B cell (primary cell): ENCODE results near the gene TEKT5. TPM values are rescaled to one million over a fixed set of nuclear protein-coding genes. Genes with fewer than 3 reads are reported as not detected.

Experiments used
- ATAC-seq: fragments of 200-7000 bp; cut with Tn5 transposase; one replicate; pipeline ENCODE4 v1.10.0; 2021; ENCODE audit warnings: low read depth, mild to moderate bottlenecking, moderate number of reproducible peaks, moderate library complexity
- CTCF ChIA-PET: fragments of 350-600 bp; sonication (Branson Sonifier 250); formaldehyde crosslinking; loops from one replicate; lab custom pipeline; 2021; ENCODE audit warnings: antibody characterized with exemption, inconsistent platforms; lab: Charles Lee
- POLR2A ChIA-PET: fragments of 350-600 bp; sonication (Branson Sonifier 250); formaldehyde crosslinking; loops from one replicate; lab custom pipeline; 2021; ENCODE audit warnings: antibody characterized with exemption; lab: Charles Lee
- DNase-seq: peaks from one replicate; pipeline ENCODE4 v3.0.0; 2013
- H2AFZ ChIP-seq: 2 replicates; pipeline ENCODE4 v1.6.1; 2012; ENCODE audit warnings: mild to moderate bottlenecking, low read depth, low read length; ENCODE audit not compliant: insufficient read depth, poor library complexity, severe bottlenecking
- H3K27ac ChIP-seq, 2 donors: 1 replicate in 1 of 2; 2 replicates in 1 of 2; pipeline ENCODE4 v1.5.1; 2012 to 2013; ENCODE audit warnings: low read length in 2 of 2, mild to moderate bottlenecking in 2 of 2, moderate library complexity in 1 of 2
- H3K27me3 ChIP-seq, 4 experiments: fragments of 200-600 bp in 1 of 4; sonication (generic) in 1 of 4; replicated peaks in 1 of 4; 1 replicate in 2 of 4; 2 replicates in 2 of 4; pipeline versions ENCODE4 v1.6.1 to v1.7.0; 2013 to 2016; ENCODE audit warnings: low read length in 3 of 4, mild to moderate bottlenecking in 2 of 4, mixed read lengths in 1 of 4, moderate library complexity in 1 of 4; ENCODE audit not compliant: insufficient read depth in 4 of 4, control insufficient read depth in 3 of 4; ENCODE audit errors: control extremely low read depth in 1 of 4
- H3K36me3 ChIP-seq, 2 experiments: replicated peaks in 1 of 2; 1 replicate in 1 of 2; 2 replicates in 1 of 2; pipeline versions ENCODE4 v1.6.1 to v1.7.1; 2013; ENCODE audit warnings: low read length in 1 of 2; ENCODE audit not compliant: insufficient read depth in 2 of 2, control insufficient read depth in 1 of 2; ENCODE audit errors: control extremely low read depth in 1 of 2, extremely low read depth in 1 of 2
- H3K4me1 ChIP-seq, 2 donors: fragments of 200-600 bp in 1 of 2; sonication (generic) in 1 of 2; 1 replicate in 1 of 2; 2 replicates in 1 of 2; pipeline versions ENCODE4 v1.5.1 to v1.6.1; 2013 to 2017; ENCODE audit warnings: low read length in 2 of 2; ENCODE audit not compliant: control insufficient read depth in 2 of 2, insufficient read depth in 2 of 2
- H3K4me2 ChIP-seq: replicated peaks from 2 replicates; pipeline ENCODE3; 2012; ENCODE audit warnings: mild to moderate bottlenecking, low read depth, low read length; ENCODE audit not compliant: poor library complexity, severe bottlenecking
- H3K4me3 ChIP-seq, 5 experiments: fragments of 200-600 bp in 1 of 5; sonication (generic) in 1 of 5; 1 replicate in 3 of 5; 2 replicates in 2 of 5; pipeline versions ENCODE4 v1.5.1 to v1.7.0; 2011 to 2016; ENCODE audit warnings: low read length in 4 of 5, mild to moderate bottlenecking in 4 of 5, low read depth in 2 of 5, control low read depth in 1 of 5, moderate library complexity in 1 of 5; ENCODE audit not compliant: insufficient read depth in 1 of 5; ENCODE audit errors: control extremely low read depth in 1 of 5, extremely low read depth in 1 of 5
- H3K79me2 ChIP-seq: fragments of 200-600 bp; sonication (generic); one replicate; pipeline ENCODE4 v1.6.0; 2016; ENCODE audit warnings: low read length; ENCODE audit not compliant: control insufficient read depth, insufficient read depth
- H3K9ac ChIP-seq: fragments of 200-600 bp; sonication (generic); 2 replicates; pipeline ENCODE4 v1.6.1; 2017; ENCODE audit warnings: mild to moderate bottlenecking, low read length, moderate library complexity
- H3K9me3 ChIP-seq, 3 donors: one replicate each; pipeline versions ENCODE4 v1.6.1 to v1.7.1; 2013; ENCODE audit warnings: low read length in 2 of 3; ENCODE audit not compliant: control insufficient read depth in 2 of 3, insufficient read depth in 1 of 3; ENCODE audit errors: control extremely low read depth in 1 of 3
- H4K20me1 ChIP-seq: 2 replicates; pipeline ENCODE4 v1.6.0; 2012; ENCODE audit warnings: mild to moderate bottlenecking, low read length; ENCODE audit not compliant: insufficient read depth, control insufficient read depth, poor library complexity, severe bottlenecking
- H3K27ac Mint-ChIP-seq: one replicate; pipeline ENCODE4 v1.8.0; 2021; ENCODE audit warnings: mixed read lengths
- H3K27me3 Mint-ChIP-seq: one replicate; pipeline ENCODE4 v1.8.0; 2021; ENCODE audit warnings: mixed read lengths
- H3K4me1 Mint-ChIP-seq: one replicate; pipeline ENCODE4 v1.8.0; 2021; ENCODE audit warnings: mixed read lengths
- H3K4me3 Mint-ChIP-seq: one replicate; pipeline ENCODE4 v1.8.0; 2021; ENCODE audit warnings: mixed read lengths
- H3K9me3 Mint-ChIP-seq: one replicate; pipeline ENCODE4 v1.8.0; 2022; ENCODE audit warnings: mixed read lengths; ENCODE audit not compliant: insufficient read depth
- CTCF ChIP-seq: fragments of 200-600 bp; IDR thresholded peaks from one replicate; pipeline ENCODE4 v1.8.0; 2022; ENCODE audit warnings: antibody characterized with exemption, mild to moderate bottlenecking
- EZH2 ChIP-seq: IDR thresholded peaks from 2 replicates; pipeline ENCODE4 v1.6.1; 2012; ENCODE audit warnings: borderline replicate concordance, low read depth, mild to moderate bottlenecking, moderate library complexity, low read length; ENCODE audit not compliant: insufficient read depth, poor library complexity, severe bottlenecking
- WGBS: methylation state at CpG from one replicate; pipeline ENCODE4 v1.1.5; 2013; ENCODE audit warnings: missing lambda C conversion rate; ENCODE audit not compliant: insufficient coverage; 5-methylcytosine and 5-hydroxymethylcytosine counted together
- intact Hi-C: fragments of 100-400 bp; cut with micrococcal nuclease; formaldehyde crosslinking; loops from one replicate; pipeline ENCODE4 v1.10.0; 2022
- polyA plus RNA-seq: library from polyadenylated mRNA; depleted of rRNA; stranded (reverse); fragments of >200 nt; gene quantifications from 2 replicates; pipeline ENCODE4 v1.2.3, GENCODE V29; 2012
- total RNA-seq, 2 donors: library from RNA; stranded (reverse); fragments of 120-200 nt in 1 of 2; gene quantifications; 1 replicate in 1 of 2; 2 replicates in 1 of 2; pipeline versions ENCODE4 v1.2.3 to v1.2.4, GENCODE V29; 2013 to 2022

TEKT5 gene
- total and polyA plus RNA-seq, 2 donors (not counting 1 experiment from before 2014, with no cell fraction given): 0.42 to 0.57 TPM

- no peaks in the 10 kb centered on the region for H3K4me1 Mint-ChIP-seq
These were observed 13.1 kb downstream of the TEKT5 start for GRCh38 chr16:10681310-10682308.

More at GRCh38 chr16:10681310-10682308, 13.1 kb downstream of the TEKT5 start:
- no peak for TF ChIP-seq EZH2
- no peak for TF ChIP-seq CTCF
- no peak overlapping the region for H3K27ac ChIP-seq
- H3K4me2 ChIP-seq: no peak overlapping the region
- no peaks in the 10 kb centered on the region for H3K9me3 ChIP-seq
- no peaks in the 10 kb centered on the region for H3K36me3 ChIP-seq
- intact Hi-C loops: no loop called here
- H3K9ac ChIP-seq: no peak overlapping the region
- POLR2A ChIA-PET: no interaction called here
- no peaks in the 10 kb centered on the region for H3K79me2 ChIP-seq
- ATAC-seq (no peak), DNase-seq (no peak)
- H3K4me1 ChIP-seq: no peaks in the 10 kb centered on the region
- H2AFZ ChIP-seq: no peak overlapping the region
- no peak overlapping the region for H3K4me3 Mint-ChIP-seq
- H3K27me3 ChIP-seq: peaks cover 0 to 4% (median 0%) of the 10 kb centered on the region in 4 experiments
- no peak overlapping the region for H3K27ac Mint-ChIP-seq
- 79% methylated on average over 27 of the region's 29 CpGs for WGBS
- CTCF ChIA-PET: interaction anchor here (0.7 kb wide), 1 partner anchor 167 kb away, joined by 3 read pairs; no protein-coding TSS in a partner anchor
- H3K9me3 Mint-ChIP-seq: no peaks in the 10 kb centered on the region
- H4K20me1 ChIP-seq: no peaks in the 10 kb centered on the region
- H3K27me3 Mint-ChIP-seq: peaks cover 22% of the 10 kb centered on the region
- H3K4me3 ChIP-seq: no peak overlapping the region
